ENCODE results near the gene DCC.

Gene DCC

GRCh38 chr18:52700816-52701215, 360.8 kb downstream of the DCC start:
- TF ChIP-seq, protein P1, sequence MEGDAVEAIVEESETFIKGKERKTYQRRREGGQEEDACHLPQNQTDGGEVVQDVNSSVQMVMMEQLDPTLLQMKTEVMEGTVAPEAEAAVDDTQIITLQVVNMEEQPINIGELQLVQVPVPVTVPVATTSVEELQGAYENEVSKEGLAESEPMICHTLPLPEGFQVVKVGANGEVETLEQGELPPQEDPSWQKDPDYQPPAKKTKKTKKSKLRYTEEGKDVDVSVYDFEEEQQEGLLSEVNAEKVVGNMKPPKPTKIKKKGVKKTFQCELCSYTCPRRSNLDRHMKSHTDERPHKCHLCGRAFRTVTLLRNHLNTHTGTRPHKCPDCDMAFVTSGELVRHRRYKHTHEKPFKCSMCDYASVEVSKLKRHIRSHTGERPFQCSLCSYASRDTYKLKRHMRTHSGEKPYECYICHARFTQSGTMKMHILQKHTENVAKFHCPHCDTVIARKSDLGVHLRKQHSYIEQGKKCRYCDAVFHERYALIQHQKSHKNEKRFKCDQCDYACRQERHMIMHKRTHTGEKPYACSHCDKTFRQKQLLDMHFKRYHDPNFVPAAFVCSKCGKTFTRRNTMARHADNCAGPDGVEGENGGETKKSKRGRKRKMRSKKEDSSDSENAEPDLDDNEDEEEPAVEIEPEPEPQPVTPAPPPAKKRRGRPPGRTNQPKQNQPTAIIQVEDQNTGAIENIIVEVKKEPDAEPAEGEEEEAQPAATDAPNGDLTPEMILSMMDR (IDR thresholded peaks at IDR 0.05; ENCODE audit: insufficient read depth, missing control alignments): no peak
- DNase-seq (ENCODE audit: insufficient read length, low spot score) (no peak), FAIRE-seq (no peak)

DNA sequence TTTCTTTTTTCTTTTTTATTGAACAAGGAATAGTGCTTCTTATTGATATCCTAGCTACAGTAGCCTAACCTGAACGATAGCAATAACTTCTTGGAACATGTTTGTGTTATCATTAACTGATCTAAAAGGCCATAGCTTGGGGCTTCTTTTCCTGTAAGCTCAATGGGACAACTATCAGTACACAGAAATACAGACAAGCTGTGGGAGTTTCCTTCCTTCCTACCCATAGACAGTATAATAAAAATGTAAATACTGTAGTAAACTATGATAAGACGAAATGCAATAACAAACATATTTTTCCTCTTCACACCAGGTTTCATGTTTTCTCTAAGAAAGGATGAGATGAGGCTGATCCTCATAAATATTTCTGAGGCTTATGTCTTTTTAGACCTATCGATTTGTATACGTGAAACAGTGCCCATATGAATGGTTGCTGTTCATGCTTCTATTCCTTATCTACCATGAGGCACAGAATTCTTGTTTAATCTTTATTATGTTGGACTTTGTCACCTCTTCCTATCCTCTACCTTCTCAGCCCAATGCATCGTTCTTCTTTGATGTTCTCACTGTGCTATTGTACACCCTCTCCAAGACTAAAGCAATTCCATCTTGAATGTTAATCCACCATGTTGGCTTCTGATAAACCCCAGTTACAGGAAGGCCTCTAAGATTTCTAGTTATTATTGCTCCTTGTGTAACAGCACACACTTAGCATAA, 361.4 kb downstream of the DCC start:
- FAIRE-seq (no peak), DNase-seq (ENCODE audit: insufficient read length, low spot score) (no peak)
- TF ChIP-seq, protein P1 (IDR thresholded peaks at IDR 0.05; ENCODE audit: insufficient read depth, missing control alignments): no peak

- TF ChIP-seq, protein P1 (IDR thresholded peaks at IDR 0.05; ENCODE audit: insufficient read depth, missing control alignments): no peak
- FAIRE-seq (no peak), DNase-seq (ENCODE audit: insufficient read length, low spot score) (no peak)
Measured at GRCh38 chr18:52715421-52715820, 375.4 kb downstream of the DCC start.

- DNase-seq (ENCODE audit: insufficient read length, low spot score) (no peak), FAIRE-seq (no peak)
- TF ChIP-seq, protein P1 (IDR thresholded peaks at IDR 0.05; ENCODE audit: insufficient read depth, missing control alignments): no peak
Measured at GRCh38 chr18:52715991-52716390, 376.0 kb downstream of the DCC start.

DNA sequence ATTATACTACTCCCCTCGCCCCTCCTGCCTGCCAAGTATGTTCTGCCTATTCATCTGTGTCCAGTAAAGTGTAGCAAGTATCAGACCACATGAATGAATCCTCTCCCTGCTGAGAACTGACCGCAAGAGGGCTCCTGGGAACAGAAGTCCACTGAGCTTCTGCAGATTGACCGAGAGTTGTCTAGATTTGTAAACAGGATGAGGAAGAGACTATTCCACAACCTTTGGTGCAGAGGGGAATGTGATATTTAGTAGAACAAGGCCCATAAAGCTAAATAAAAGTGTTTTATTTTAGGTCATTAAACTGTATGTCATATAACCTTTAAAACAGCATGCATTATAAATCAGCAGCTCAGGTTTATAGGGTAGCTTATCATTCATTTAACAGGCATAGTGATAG, 377.0 kb downstream of the DCC start:
- TF ChIP-seq, protein P1 (IDR thresholded peaks at IDR 0.05; ENCODE audit: insufficient read depth, missing control alignments): no peak
- DNase-seq (ENCODE audit: insufficient read length, low spot score) (no peak), FAIRE-seq (no peak)

- TF ChIP-seq, protein P1 (IDR thresholded peaks at IDR 0.05; ENCODE audit: insufficient read depth, missing control alignments): no peak
- FAIRE-seq (peak; percentile 96), DNase-seq (ENCODE audit: insufficient read length, low spot score) (no peak)
Measured at GRCh38 chr18:52722904-52723303, 382.9 kb downstream of the DCC start.

DNA sequence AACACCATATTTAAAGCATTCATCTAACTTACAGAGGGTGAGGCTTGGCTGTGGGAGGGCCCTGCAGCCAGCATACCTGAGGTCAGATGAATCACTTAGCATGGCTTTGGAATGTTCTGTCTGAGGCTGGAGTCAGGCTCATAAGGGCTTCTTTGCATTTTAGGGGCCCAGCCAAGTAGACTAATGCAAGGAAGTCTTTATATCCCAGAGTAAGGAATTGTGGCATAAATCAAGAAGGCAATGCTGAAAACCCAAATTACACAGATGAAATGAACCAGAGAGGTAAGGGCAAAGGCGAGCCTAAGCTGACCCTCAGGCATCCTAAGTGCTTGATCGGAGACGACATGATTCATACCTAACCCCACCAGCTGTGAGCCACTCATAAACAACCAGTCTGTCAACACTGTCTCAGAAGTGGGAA, 383.6 kb downstream of the DCC start:
- FAIRE-seq (no peak), DNase-seq (ENCODE audit: insufficient read length, low spot score) (no peak)
- TF ChIP-seq, protein P1 (IDR thresholded peaks at IDR 0.05; ENCODE audit: insufficient read depth, missing control alignments): no peak
